Measurements from ENCODE around the gene FLT3.

FLT3 gene

GRCh38 chr13:28045861-28046260, 54.5 kb downstream of the FLT3 start:
- no peak for TF ChIP-seq CTCF (IDR thresholded peaks at IDR 0.05; ENCODE audit: borderline replicate concordance, insufficient read depth, low read depth, low read length)
- no peak overlapping the region for H3K4me3 ChIP-seq (ENCODE audit: low read depth, low read length)

- no peak overlapping the region for H3K4me3 ChIP-seq (ENCODE audit: low read depth, low read length)
- TF ChIP-seq CTCF (IDR thresholded peaks at IDR 0.05; ENCODE audit: borderline replicate concordance, insufficient read depth, low read depth, low read length), result no peak
Measured at GRCh38 chr13:28044608-28045007, 55.8 kb downstream of the FLT3 start.

GRCh38 chr13:28043224-28043623, 57.2 kb downstream of the FLT3 start:
- H3K4me3 ChIP-seq (ENCODE audit: low read depth, low read length), result no peak overlapping the region
- TF ChIP-seq CTCF (IDR thresholded peaks at IDR 0.05; ENCODE audit: borderline replicate concordance, insufficient read depth, low read depth, low read length), result no peak

GRCh38 chr13:28041501-28041900, 58.9 kb downstream of the FLT3 start:
- TF ChIP-seq CTCF (IDR thresholded peaks at IDR 0.05; ENCODE audit: borderline replicate concordance, insufficient read depth, low read depth, low read length), result no peak

GRCh38 chr13:28041031-28041461, 59.3 kb downstream of the FLT3 start:
- H3K4me3 ChIP-seq (ENCODE audit: low read depth, low read length), result no peak overlapping the region
- TF ChIP-seq CTCF (IDR thresholded peaks at IDR 0.05; ENCODE audit: borderline replicate concordance, insufficient read depth, low read depth, low read length), result no peak

More at GRCh38 chr13:28041501-28041900, 58.9 kb downstream of the FLT3 start:
- no peak overlapping the region for H3K4me3 ChIP-seq (ENCODE audit: low read depth, low read length)

GRCh38 chr13:28037399-28037798, 63.0 kb downstream of the FLT3 start:
- no peak for TF ChIP-seq CTCF (IDR thresholded peaks at IDR 0.05; ENCODE audit: borderline replicate concordance, insufficient read depth, low read depth, low read length)

GRCh38 chr13:28035146-28035782, 65.1 kb downstream of the FLT3 start:
- no peak for TF ChIP-seq CTCF (IDR thresholded peaks at IDR 0.05; ENCODE audit: borderline replicate concordance, insufficient read depth, low read depth, low read length)
- H3K4me3 ChIP-seq (ENCODE audit: low read depth, low read length), result no peak overlapping the region

More at GRCh38 chr13:28037399-28037798, 63.0 kb downstream of the FLT3 start:
- no peak overlapping the region for H3K4me3 ChIP-seq (ENCODE audit: low read depth, low read length)

All from GM12875 (cell line).